Esophagus squamous epithelium (tissue), 5 donors: Measurements from ENCODE around the gene TAF4B. TPM values are rescaled to one million over a fixed set of nuclear protein-coding genes. Genes with fewer than 3 reads are reported as not detected.
"Not testable (repeated sequence)": the region's sequence is repeated elsewhere in the genome, so short reads cannot be mapped to it uniquely, and the experiment has no call there.

Experiments used
- DNase-seq: peaks from one replicate; lab custom pipeline; 2025; lab: John Stamatoyannopoulos, UW
- H3K27ac ChIP-seq, 4 donors: fragments of 200-600 bp; sonication (generic); one replicate each; pipeline ENCODE4 v1.5.1; 2016 to 2019; ENCODE audit warnings: mild to moderate bottlenecking in 1 of 4
- H3K27me3 ChIP-seq, 4 donors: fragments of 200-600 bp; sonication (generic); 1 replicate in 3 of 4; 2 replicates in 1 of 4; pipeline versions ENCODE4 v1.5.1 to v1.6.0; 2017 to 2021; ENCODE audit warnings: antibody characterized with exemption in 1 of 4
- H3K36me3 ChIP-seq, 3 donors: fragments of 200-600 bp; sonication (generic); one replicate each; pipeline ENCODE4 v1.5.1; 2016 to 2019
- H3K4me1 ChIP-seq, 3 donors: fragments of 200-600 bp; sonication (generic); one replicate each; pipeline ENCODE4 v1.5.1; 2017 to 2019
- H3K4me3 ChIP-seq, 4 donors: fragments of 200-600 bp; sonication (generic); 1 replicate in 3 of 4; 2 replicates in 1 of 4; pipeline ENCODE4 v1.5.1; 2016 to 2019; ENCODE audit warnings: mild to moderate bottlenecking in 2 of 4, moderate library complexity in 1 of 4
- H3K9me3 ChIP-seq, 3 donors: fragments of 200-600 bp; sonication (generic); one replicate each; pipeline ENCODE4 v1.5.1; 2016 to 2019
- POLR2A ChIP-seq, 4 donors: fragments of 450-650 bp; IDR thresholded peaks; one replicate each; pipeline ENCODE4 v1.6.1; 2017; ENCODE audit warnings: antibody characterized with exemption in 4 of 4, mild to moderate bottlenecking in 4 of 4, moderate library complexity in 3 of 4
- WGBS, 2 donors: methylation state at CpG; one replicate each; pipeline ENCODE4 v1.1.5; 2018; 5-methylcytosine and 5-hydroxymethylcytosine counted together
- intact Hi-C: fragments of 100-400 bp; cut with DNase I; formaldehyde crosslinking; loops from one replicate; pipeline ENCODE4 v1.15.0; 2022
- total RNA-seq, 4 donors: library from RNA; depleted of rRNA; stranded (reverse); fragments of >200 nt; gene quantifications; one replicate each; pipeline ENCODE4 v1.1.0, GENCODE V29; 2016
- TF ChIP-seq, protein P1 (sequence below), 6 experiments: fragments of 450-650 bp in 4 of 6; fragments of 200-600 bp in 2 of 6; sonication (generic) in 2 of 6; IDR thresholded peaks; one replicate each; pipeline ENCODE4 v1.5.1; 2016 to 2019; ENCODE audit warnings: antibody characterized with exemption in 6 of 6, mild to moderate bottlenecking in 4 of 6, moderate library complexity in 4 of 6
- donor health status: DM: yes; HTN: yes; CAD: no.

Gene TAF4B
- total RNA-seq, 4 donors from 2014 or later, result 5.9 to 20.2 (median 7.0) TPM

DNA sequence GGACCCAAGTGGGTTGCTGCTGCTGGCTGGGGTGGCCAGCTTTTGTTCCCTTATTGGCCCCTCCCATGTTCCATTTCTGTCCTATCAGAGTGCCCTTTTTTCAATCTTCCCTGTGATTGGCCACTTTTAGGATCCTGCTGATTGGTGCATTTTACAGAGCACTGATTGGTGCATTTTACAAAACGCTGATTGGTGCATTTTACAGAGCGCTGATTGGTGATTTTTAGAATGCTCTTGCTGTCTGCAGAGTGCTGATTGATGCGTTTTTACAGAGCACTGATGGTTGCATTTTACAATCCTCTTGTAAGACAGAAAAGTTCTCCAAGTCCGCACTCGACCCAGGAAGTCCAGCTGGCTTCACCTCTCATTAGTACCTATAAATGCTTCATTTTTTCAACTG lies 19.2 kb downstream of the TAF4B start:
- intact Hi-C loops, DNase-seq, H3K36me3 ChIP-seq, H3K4me1 ChIP-seq, H3K9me3 ChIP-seq, H3K27ac ChIP-seq, H3K4me3 ChIP-seq, H3K27me3 ChIP-seq: not testable (repeated sequence)
- 90 to 92% methylated on average over 5 of the region's 5 CpGs for WGBS, 2 donors

DNA sequence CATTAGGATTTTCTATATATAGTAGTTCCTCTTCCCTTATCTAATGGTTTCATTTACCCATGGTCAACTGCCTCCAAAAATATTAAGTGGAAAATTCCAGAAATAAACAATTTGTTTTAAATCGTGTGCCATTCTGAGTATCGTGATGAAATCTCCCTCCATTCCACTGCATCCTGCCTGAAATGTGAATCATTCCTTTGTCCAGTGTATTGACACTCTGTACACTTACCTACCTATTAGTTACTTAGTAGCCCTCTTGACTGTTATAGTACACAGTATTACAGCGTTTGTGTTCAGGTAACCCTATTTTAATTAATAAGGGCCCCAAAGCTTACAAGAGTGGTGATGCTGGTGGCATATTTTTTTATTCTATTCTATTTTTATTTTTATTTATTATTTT lies 26.2 kb downstream of the TAF4B start:
- intact Hi-C loops, result no loop called here
- WGBS, 2 donors, result 79 to 89% methylated on average over 3 of the region's 3 CpGs
- Histone ChIP-seq H3K4me3 (no peak overlapping the region), H3K9me3 (no peaks in the 10 kb centered on the region), H3K36me3 (no peaks in the 10 kb centered on the region), H3K4me1 (no peaks in the 10 kb centered on the region), H3K27me3 (no peaks in the 10 kb centered on the region), H3K27ac (no peak overlapping the region)
- no peak for DNase-seq
- TF ChIP-seq, protein P1, sequence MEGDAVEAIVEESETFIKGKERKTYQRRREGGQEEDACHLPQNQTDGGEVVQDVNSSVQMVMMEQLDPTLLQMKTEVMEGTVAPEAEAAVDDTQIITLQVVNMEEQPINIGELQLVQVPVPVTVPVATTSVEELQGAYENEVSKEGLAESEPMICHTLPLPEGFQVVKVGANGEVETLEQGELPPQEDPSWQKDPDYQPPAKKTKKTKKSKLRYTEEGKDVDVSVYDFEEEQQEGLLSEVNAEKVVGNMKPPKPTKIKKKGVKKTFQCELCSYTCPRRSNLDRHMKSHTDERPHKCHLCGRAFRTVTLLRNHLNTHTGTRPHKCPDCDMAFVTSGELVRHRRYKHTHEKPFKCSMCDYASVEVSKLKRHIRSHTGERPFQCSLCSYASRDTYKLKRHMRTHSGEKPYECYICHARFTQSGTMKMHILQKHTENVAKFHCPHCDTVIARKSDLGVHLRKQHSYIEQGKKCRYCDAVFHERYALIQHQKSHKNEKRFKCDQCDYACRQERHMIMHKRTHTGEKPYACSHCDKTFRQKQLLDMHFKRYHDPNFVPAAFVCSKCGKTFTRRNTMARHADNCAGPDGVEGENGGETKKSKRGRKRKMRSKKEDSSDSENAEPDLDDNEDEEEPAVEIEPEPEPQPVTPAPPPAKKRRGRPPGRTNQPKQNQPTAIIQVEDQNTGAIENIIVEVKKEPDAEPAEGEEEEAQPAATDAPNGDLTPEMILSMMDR (IDR thresholded peaks at IDR 0.05), result no peak
- TF ChIP-seq POLR2A (IDR thresholded peaks at IDR 0.05), result no peak

DNA sequence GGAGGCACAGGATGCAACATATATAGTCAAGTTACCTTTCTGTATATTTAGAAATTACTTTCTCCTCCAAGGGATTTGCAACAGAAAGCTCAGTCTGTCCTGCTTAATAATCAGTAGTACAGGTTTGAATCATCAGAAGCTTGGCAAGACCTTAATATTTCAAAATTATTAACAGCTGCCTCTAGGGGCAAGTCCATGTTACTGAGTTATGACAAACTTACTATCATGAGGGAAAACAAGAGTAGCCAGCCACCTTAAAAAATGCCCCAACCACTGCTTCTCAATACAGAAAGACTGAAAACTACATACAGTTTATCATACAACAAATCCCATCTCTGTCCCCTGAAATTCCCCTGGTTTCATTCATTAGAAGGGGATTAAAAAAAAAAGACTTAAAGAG lies 28.6 kb downstream of the TAF4B start:
- H3K36me3 ChIP-seq, H3K27me3 ChIP-seq, H3K27ac ChIP-seq, DNase-seq, H3K9me3 ChIP-seq, intact Hi-C loops, H3K4me1 ChIP-seq, H3K4me3 ChIP-seq: not testable (repeated sequence)
- TF ChIP-seq, protein P1 (IDR thresholded peaks at IDR 0.05), result peak in 1 of 6 experiments; percentile 27

DNA sequence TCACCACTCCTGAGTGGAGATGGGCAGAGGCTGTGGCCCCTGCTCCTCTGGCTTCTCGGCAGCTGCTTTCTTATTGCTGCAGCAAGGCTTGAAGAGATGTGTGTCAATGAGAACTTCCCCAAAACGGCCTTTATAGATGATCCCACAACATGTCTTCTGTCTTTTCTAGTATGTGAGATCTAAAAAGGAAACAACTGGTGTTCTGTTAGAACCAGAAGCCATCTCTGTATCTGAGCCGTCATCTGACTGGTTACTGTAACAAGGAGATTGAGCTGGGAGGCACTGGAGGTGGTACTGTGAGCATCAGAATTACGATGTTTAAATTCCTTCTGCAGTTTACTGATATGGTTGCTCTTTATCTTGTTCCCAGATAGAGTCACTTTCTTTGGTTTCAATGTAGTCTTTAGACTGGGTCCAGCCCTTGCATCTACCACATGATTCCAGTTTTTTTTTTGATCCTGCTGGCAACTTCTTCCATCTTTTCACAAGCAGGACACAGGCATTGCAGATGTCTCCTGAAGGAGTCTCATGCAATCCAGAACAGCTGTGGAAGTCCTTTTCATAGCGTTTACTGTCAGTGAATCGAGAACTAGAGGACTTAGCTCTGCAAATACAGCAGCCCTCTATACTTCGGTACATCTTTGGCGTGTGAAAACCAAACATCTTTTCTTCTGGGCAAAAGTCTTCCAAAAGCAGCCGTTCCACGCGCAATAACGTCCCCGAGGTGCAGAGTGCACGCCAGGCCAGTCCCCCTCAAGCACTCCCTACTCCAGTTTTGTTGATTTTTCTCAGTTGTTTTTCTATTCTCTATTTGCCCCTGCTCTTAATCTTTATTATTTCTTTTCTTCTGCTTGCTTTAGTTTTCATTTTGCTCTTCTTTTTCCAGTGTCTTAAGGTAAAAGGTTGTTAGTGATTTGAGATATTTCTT lies 29.7 kb downstream of the TAF4B start:
- intact Hi-C loops, result no loop called here
- Histone ChIP-seq H3K4me1 (no peaks in the 10 kb centered on the region), H3K4me3 (no peak overlapping the region), H3K27me3 (no peaks in the 10 kb centered on the region), H3K9me3 (no peaks in the 10 kb centered on the region), H3K36me3 (no peaks in the 10 kb centered on the region), H3K27ac (no peak overlapping the region)
- no peak for DNase-seq
- no peak for TF ChIP-seq POLR2A (IDR thresholded peaks at IDR 0.05)
- TF ChIP-seq, protein P1 (IDR thresholded peaks at IDR 0.05), result no peak
- WGBS, 2 donors, result 68 to 73% methylated on average over 14 of the region's 14 CpGs

GRCh38 chr18:26258711-26259110 lies 32.5 kb downstream of the TAF4B start:
- TF ChIP-seq, protein P1 (IDR thresholded peaks at IDR 0.05), result no peak
- no peak for TF ChIP-seq POLR2A (IDR thresholded peaks at IDR 0.05)
- no peaks in the 10 kb centered on the region for H3K4me1 ChIP-seq
- no peaks in the 10 kb centered on the region for H3K9me3 ChIP-seq
- DNase-seq, result no peak
- no peak overlapping the region for H3K27ac ChIP-seq
- WGBS, 2 donors, result 93 to 99% methylated on average over 3 of the region's 3 CpGs
- intact Hi-C loops, result no loop called here
- H3K36me3 ChIP-seq, result no peaks in the 10 kb centered on the region
- H3K4me3 ChIP-seq, result no peak overlapping the region
- no peaks in the 10 kb centered on the region for H3K27me3 ChIP-seq

DNA sequence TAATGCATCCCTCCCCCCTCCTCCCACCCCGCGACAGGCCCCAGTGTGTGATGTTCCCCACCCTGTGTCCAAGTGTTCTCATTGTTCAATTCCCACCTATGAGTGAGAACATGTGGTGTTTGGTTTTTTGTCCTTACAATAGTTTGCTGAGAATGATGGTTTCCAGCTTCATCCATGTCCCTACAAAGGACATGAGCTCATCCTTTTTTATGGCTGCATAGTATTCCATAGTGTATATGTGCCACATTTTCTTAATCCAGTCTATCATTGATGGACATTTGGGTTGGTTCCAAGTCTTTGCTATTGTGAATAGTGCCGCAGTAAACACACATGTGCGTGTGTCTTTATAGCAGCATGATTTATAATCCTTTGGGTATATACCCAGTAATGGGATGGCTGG lies 33.2 kb downstream of the TAF4B start:
- H3K9me3 ChIP-seq, H3K36me3 ChIP-seq, H3K4me3 ChIP-seq, H3K4me1 ChIP-seq, H3K27me3 ChIP-seq, intact Hi-C loops, H3K27ac ChIP-seq, DNase-seq: not testable (repeated sequence)
- 100% methylated on average over 1 of the region's 4 CpGs for WGBS, 2 donors
